K562 (cell line): ENCODE measurements around the gene ZMYND12. TPM values are rescaled to one million over a fixed set of nuclear protein-coding genes. Genes with fewer than 3 reads are reported as not detected.

ENCODE experiments used
- ATAC-seq: fragments of 200-7000 bp; cut with Tn5 transposase; 3 replicates; pipeline ENCODE4 v1.9.1; 2020; ENCODE audit warnings: moderate library complexity
- BruUV-seq: library from RNA; stranded (reverse); fragments of 400-500 nt; replicated peaks from 2 replicates; lab custom pipeline; 2021; lab: Mats Ljungman, UMichigan
- CTCF ChIA-PET: fragments of 300-600 bp; formaldehyde crosslinking; extraction: SDS; loops from one replicate; lab custom pipeline; 2021; ENCODE audit warnings: low intra/inter-chr PET ratio; lab: Yijun Ruan, JAX
- POLR2A ChIA-PET: fragments of 300-600, 350-650 bp; sonication (Branson Sonifier 250); formaldehyde crosslinking; extraction: SDS; loops from one replicate; lab custom pipeline; 2021; ENCODE audit warnings: antibody characterized with exemption, inconsistent platforms; lab: Yijun Ruan, JAX
- DNase-seq, 4 experiments: peaks; one replicate each; pipeline versions ENCODE4 v3.0.0 to v3.0.0-alpha.2; 2011 to 2018; ENCODE audit warnings: low spot score in 3 of 4, mixed read lengths in 3 of 4; ENCODE audit errors: extremely low read depth in 1 of 4
- FAIRE-seq: peaks from 2 replicates; lab custom pipeline; 2011; peaks lifted over from hg19 to GRCh38; lab: Jason Lieb, UNC
- H2AFZ ChIP-seq: 2 replicates; pipeline ENCODE4 v1.6.0; 2011; ENCODE audit warnings: low read depth, low read length, control low read depth, inconsistent platforms
- H3K27ac ChIP-seq: fragments of 200-600 bp; 3 replicates; pipeline ENCODE4 v1.8.0; 2011; ENCODE audit warnings: low read depth, mild to moderate bottlenecking, control low read depth, inconsistent platforms, low read length, moderate library complexity, mixed read lengths; ENCODE audit errors: extremely low read depth
- H3K27me3 ChIP-seq, 2 experiments: fragments of 300-600 bp in 1 of 2; 2 replicates in 1 of 2; 3 replicates in 1 of 2; pipeline versions ENCODE4 v1.6.0 to v1.8.0; 2011; ENCODE audit warnings: inconsistent platforms in 2 of 2, low read length in 2 of 2, mild to moderate bottlenecking in 1 of 2, mixed read lengths in 1 of 2, moderate library complexity in 1 of 2; ENCODE audit not compliant: control insufficient read depth in 2 of 2, insufficient read depth in 2 of 2
- H3K36me3 ChIP-seq: fragments of 300-600 bp; 3 replicates; pipeline ENCODE4 v1.8.0; 2011; ENCODE audit warnings: mild to moderate bottlenecking, low read length, inconsistent platforms; ENCODE audit not compliant: control insufficient read depth, insufficient read depth
- H3K4me1 ChIP-seq, 2 experiments: fragments of 200-600 bp in 1 of 2; replicated peaks in 1 of 2; 2 replicates in 1 of 2; 3 replicates in 1 of 2; pipeline versions ENCODE4 v1.5.1 to v1.8.0; 2011; ENCODE audit warnings: inconsistent platforms in 2 of 2, low read length in 2 of 2, mild to moderate bottlenecking in 1 of 2, mixed read lengths in 1 of 2, moderate library complexity in 1 of 2; ENCODE audit not compliant: control insufficient read depth in 2 of 2, insufficient read depth in 2 of 2
- H3K4me2 ChIP-seq: 2 replicates; pipeline ENCODE4 v1.6.1; 2011; ENCODE audit warnings: low read length, control low read depth, inconsistent platforms, mixed read lengths; ENCODE audit not compliant: insufficient read depth
- H3K4me3 ChIP-seq: fragments of 200-600 bp; sonication (generic), shearing (Covaris generic); 2 replicates; pipeline ENCODE4 v1.5.1; 2016; ENCODE audit warnings: control low read depth, inconsistent platforms
- H3K79me2 ChIP-seq: fragments of 200-600 bp; 3 replicates; pipeline ENCODE4 v1.8.0; 2011; ENCODE audit warnings: low read length, inconsistent platforms; ENCODE audit not compliant: control insufficient read depth, insufficient read depth
- H3K9ac ChIP-seq, 2 experiments: 2 replicates each; pipeline versions ENCODE4 v1.6.0 to v1.6.1; 2011; ENCODE audit warnings: low read depth in 2 of 2, low read length in 2 of 2, control low read depth in 1 of 2, inconsistent platforms in 1 of 2, mild to moderate bottlenecking in 1 of 2, mixed read lengths in 1 of 2; ENCODE audit not compliant: insufficient read depth in 1 of 2
- H3K9me1 ChIP-seq: one replicate; pipeline ENCODE4 v1.6.0; 2011; ENCODE audit warnings: inconsistent platforms, mild to moderate bottlenecking, low read length, moderate library complexity; ENCODE audit not compliant: control insufficient read depth, insufficient read depth
- H3K9me3 ChIP-seq: replicated peaks from 2 replicates; pipeline ENCODE4 v1.5.1; 2011; ENCODE audit warnings: low read depth, low read length, inconsistent platforms; ENCODE audit not compliant: control insufficient read depth, insufficient read depth
- H4K20me1 ChIP-seq: replicated peaks from 2 replicates; pipeline ENCODE4 v1.6.1; 2011; ENCODE audit warnings: low read length, inconsistent platforms, mixed read lengths; ENCODE audit not compliant: control insufficient read depth, insufficient read depth
- ARHGAP35 ChIP-seq: fragments of 450-650 bp; IDR thresholded peaks from 2 replicates; pipeline ENCODE4 v1.6.1; 2018; ENCODE audit not compliant: partially characterized antibody
- COPS2 ChIP-seq: fragments of 450-650 bp; conservative IDR thresholded peaks from 2 replicates; pipeline ENCODE4 v1.6.1; 2016; ENCODE audit warnings: mild to moderate bottlenecking, moderate library complexity
- ELK1 ChIP-seq: sonication (generic); formaldehyde crosslinking; IDR thresholded peaks from 2 replicates; pipeline ENCODE4 v1.8.1; 2022; ENCODE audit warnings: missing genetic modification reagents
- HDAC1 ChIP-seq, 2 experiments: fragments of 450-650 bp; IDR thresholded peaks; 2 replicates each; pipeline ENCODE4 v1.6.1; 2016 to 2017; ENCODE audit warnings: inconsistent platforms in 1 of 2, mild to moderate bottlenecking in 1 of 2, moderate library complexity in 1 of 2
- MYC ChIP-seq, 2 experiments: fragments of 250-450 bp in 1 of 2; sonication (Bioruptor Pico) in 1 of 2; IDR thresholded peaks; 2 replicates each; pipeline versions ENCODE4 v1.5.1 to v1.6.1; 2012 to 2021; ENCODE audit warnings: low read depth in 2 of 2, borderline replicate concordance in 1 of 2, improper control_type of control experiment in 1 of 2, low read length in 1 of 2, mild to moderate bottlenecking in 1 of 2, moderate library complexity in 1 of 2
- NFIX ChIP-seq: fragments of 250-450 bp; sonication (Bioruptor Pico); IDR thresholded peaks from 2 replicates; pipeline ENCODE4 v1.4.0; 2020; ENCODE audit warnings: low read depth, mild to moderate bottlenecking, moderate library complexity
- NRF1 ChIP-seq, 2 experiments: fragments of 450-650 bp; IDR thresholded peaks in 1 of 2; conservative IDR thresholded peaks in 1 of 2; 2 replicates each; pipeline ENCODE4 v1.6.1; 2014; ENCODE audit warnings: mild to moderate bottlenecking in 2 of 2
- RBM22 ChIP-seq: fragments of 200-400 bp; formaldehyde crosslinking; IDR thresholded peaks from 2 replicates; pipeline ENCODE4 v1.6.1; 2018; ENCODE audit warnings: low read length, low read depth; ENCODE audit not compliant: poor library complexity, severe bottlenecking
- RREB1 ChIP-seq: fragments of 250-450 bp; sonication (Bioruptor Pico); IDR thresholded peaks from 2 replicates; pipeline ENCODE4 v1.4.0; 2020
- SNRNP70 ChIP-seq: fragments of 200-400 bp; formaldehyde crosslinking; optimal IDR thresholded peaks from 2 replicates; pipeline ENCODE3; 2017; ENCODE audit warnings: low read depth, low read length
- TCF7L2 ChIP-seq: fragments of 150-350 bp; IDR thresholded peaks from 2 replicates; pipeline ENCODE4 v1.6.1; 2016; ENCODE audit warnings: low read depth, mild to moderate bottlenecking, low read length, moderate library complexity
- ZC3H8 ChIP-seq: fragments of 450-650 bp; IDR thresholded peaks from 2 replicates; pipeline ENCODE4 v1.6.1; 2017
- ZNF436 ChIP-seq: fragments of 250-450, 450-650 bp; sonication (Bioruptor Pico); formaldehyde crosslinking; IDR thresholded peaks from 2 replicates; pipeline ENCODE4 v1.7.0; 2020; ENCODE audit warnings: mild to moderate bottlenecking
- WGBS: fragments of 100-300 bp; shearing (Covaris generic); methylation state at CpG from one replicate; pipeline ENCODE4 v1.1.6; 2016; ENCODE audit warnings: low coverage, mixed read lengths; ENCODE audit not compliant: insufficient coverage; ENCODE audit errors: missing lambda C conversion rate; 5-methylcytosine and 5-hydroxymethylcytosine counted together
- in situ Hi-C: fragments of 300-500 bp; cut with MboI; formaldehyde crosslinking; loops from 4 replicates; pipeline ENCODE4 v1.15.0; 2018; ENCODE audit warnings: inconsistent platforms, mixed read lengths
- intact Hi-C: fragments of 100-400 bp; cut with micrococcal nuclease; formaldehyde crosslinking; loops from 2 replicates; pipeline ENCODE4 v1.14.2; 2022
- polyA plus RNA-seq, 8 experiments: library from polyadenylated mRNA; depleted of rRNA in 4 of 8; stranded (reverse) in 5 of 8; unstranded in 3 of 8; fragments of >200 nt; fragmentation: Nextera tagmentation in 2 of 8; fragmentation: Illumina TruSeq in 1 of 8; extraction: Ambion mirVana in 2 of 8; extraction: Trizol in 1 of 8; gene quantifications; 2 replicates each; pipeline versions ENCODE4 v1.2.1 to v1.2.3, GENCODE V29; 2011 to 2014; ENCODE audit warnings: inconsistent platforms in 1 of 8, missing spikeins in 1 of 8
- total RNA-seq, 7 experiments: library from RNA; depleted of rRNA in 6 of 7; stranded (reverse); fragments of >200 nt in 6 of 7; fragmentation: Illumina TruSeq in 2 of 7; extraction: Trizol in 2 of 7; gene quantifications; 2 replicates each; pipeline versions ENCODE4 v1.2.1 to v1.2.3, GENCODE V29; 2011 to 2021; ENCODE audit warnings: low replicate concordance in 1 of 7
- TF ChIP-seq, protein P1 (sequence below): fragments of 250-450 bp; sonication (Bioruptor Pico); IDR thresholded peaks from 2 replicates; pipeline ENCODE4 v1.8.0; 2022; ENCODE audit warnings: moderate library complexity, mild to moderate bottlenecking, inconsistent platforms

ZMYND12 gene
- total and polyA plus RNA-seq, 9 of the 15 experiments (the other 6 are each of a cell fraction or from before 2014, with no cell fraction given) = not detected

GRCh38 chr1:42490237-42490636 lies 34.4 kb upstream of the ZMYND12 start:
- in situ Hi-C loops (no loop called here), intact Hi-C loops (no loop called here)
- DNase-seq = no peak
- H3K9me3 ChIP-seq = no peaks in the 10 kb centered on the region
- H3K9me1 ChIP-seq = no peaks in the 10 kb centered on the region
- no peaks in the 10 kb centered on the region for H3K36me3 ChIP-seq
- no peaks in the 10 kb centered on the region for H3K79me2 ChIP-seq
- H3K4me3 ChIP-seq = no peak overlapping the region
- no peak for ATAC-seq
- no peak overlapping the region for H3K9ac ChIP-seq
- no peaks in the 10 kb centered on the region; a peak in 2 of 5 replicates for H3K27me3 ChIP-seq
- H4K20me1 ChIP-seq = no peaks in the 10 kb centered on the region
- no peak for FAIRE-seq
- ChIA-PET POLR2A (no interaction called here), CTCF (no interaction called here)
- H3K27ac ChIP-seq = no peak overlapping the region
- 0% methylated on average over 3 of the region's 3 CpGs for WGBS
- H3K4me2 ChIP-seq = no peak overlapping the region
- H3K4me1 ChIP-seq = no peaks in the 10 kb centered on the region
- no TSS peak for BruUV-seq
- H2AFZ ChIP-seq = no peak overlapping the region
- no peak for TF ChIP-seq ARHGAP35
- no peak for TF ChIP-seq NFIX (CRISPR knock-in tag)
- TF ChIP-seq, protein P1, sequence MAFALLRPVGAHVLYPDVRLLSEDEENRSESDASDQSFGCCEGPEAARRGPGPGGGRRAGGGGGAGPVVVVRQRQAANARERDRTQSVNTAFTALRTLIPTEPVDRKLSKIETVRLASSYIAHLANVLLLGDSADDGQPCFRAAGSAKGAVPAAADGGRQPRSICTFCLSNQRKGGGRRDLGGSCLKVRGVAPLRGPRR (CRISPR knock-in tag) = no peak
- no peak for TF ChIP-seq RBM22
- no peak for TF ChIP-seq ELK1 (CRISPR knock-in tag)
- TF ChIP-seq MYC (IDR thresholded peaks at IDR 0.05; ENCODE audit: low read depth, low read length) = no peak
- TF ChIP-seq MYC (CRISPR knock-in tag; IDR thresholded peaks at IDR 0.05; ENCODE audit: borderline replicate concordance, low read depth) = no peak
- no peak for TF ChIP-seq SNRNP70
- no peak for TF ChIP-seq TCF7L2
- TF ChIP-seq RREB1 (CRISPR knock-in tag) = no peak
- TF ChIP-seq COPS2 = no peak
- no peak for TF ChIP-seq NRF1 (conservative IDR thresholded peaks at IDR 0.05 in 1 of 2, IDR thresholded peaks at IDR 0.05 in 1 of 2)
- TF ChIP-seq ZC3H8 = no peak
- TF ChIP-seq HDAC1 (IDR thresholded peaks at IDR 0.05) = no peak
- TF ChIP-seq ZNF436 (CRISPR knock-in tag) = no peak
